ENCODE measurements around the gene SPTLC3.

DNA sequence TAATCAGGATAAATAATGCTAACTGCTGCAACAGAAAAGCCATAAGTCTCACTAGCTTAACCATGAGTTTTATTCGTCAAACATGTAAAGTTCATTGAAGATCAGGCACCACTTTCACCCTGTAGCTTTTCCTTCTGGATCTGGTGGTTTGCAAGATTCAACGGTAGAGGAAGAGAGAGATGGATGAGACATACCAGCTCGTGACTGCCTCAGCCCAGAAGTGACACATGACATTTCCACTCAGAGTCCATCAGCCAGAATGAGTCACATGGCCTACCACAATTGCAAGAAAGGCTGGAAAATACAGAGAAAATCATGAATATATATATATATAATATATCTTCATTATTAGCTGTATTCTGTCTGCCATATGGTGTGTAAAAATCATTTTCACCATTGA, 29.0 kb downstream of the SPTLC3 start:
- TF ChIP-seq, protein P1, sequence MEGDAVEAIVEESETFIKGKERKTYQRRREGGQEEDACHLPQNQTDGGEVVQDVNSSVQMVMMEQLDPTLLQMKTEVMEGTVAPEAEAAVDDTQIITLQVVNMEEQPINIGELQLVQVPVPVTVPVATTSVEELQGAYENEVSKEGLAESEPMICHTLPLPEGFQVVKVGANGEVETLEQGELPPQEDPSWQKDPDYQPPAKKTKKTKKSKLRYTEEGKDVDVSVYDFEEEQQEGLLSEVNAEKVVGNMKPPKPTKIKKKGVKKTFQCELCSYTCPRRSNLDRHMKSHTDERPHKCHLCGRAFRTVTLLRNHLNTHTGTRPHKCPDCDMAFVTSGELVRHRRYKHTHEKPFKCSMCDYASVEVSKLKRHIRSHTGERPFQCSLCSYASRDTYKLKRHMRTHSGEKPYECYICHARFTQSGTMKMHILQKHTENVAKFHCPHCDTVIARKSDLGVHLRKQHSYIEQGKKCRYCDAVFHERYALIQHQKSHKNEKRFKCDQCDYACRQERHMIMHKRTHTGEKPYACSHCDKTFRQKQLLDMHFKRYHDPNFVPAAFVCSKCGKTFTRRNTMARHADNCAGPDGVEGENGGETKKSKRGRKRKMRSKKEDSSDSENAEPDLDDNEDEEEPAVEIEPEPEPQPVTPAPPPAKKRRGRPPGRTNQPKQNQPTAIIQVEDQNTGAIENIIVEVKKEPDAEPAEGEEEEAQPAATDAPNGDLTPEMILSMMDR (IDR thresholded peaks at IDR 0.05; ENCODE audit: insufficient read depth, low read length), result no peak
- TF ChIP-seq, protein P2, sequence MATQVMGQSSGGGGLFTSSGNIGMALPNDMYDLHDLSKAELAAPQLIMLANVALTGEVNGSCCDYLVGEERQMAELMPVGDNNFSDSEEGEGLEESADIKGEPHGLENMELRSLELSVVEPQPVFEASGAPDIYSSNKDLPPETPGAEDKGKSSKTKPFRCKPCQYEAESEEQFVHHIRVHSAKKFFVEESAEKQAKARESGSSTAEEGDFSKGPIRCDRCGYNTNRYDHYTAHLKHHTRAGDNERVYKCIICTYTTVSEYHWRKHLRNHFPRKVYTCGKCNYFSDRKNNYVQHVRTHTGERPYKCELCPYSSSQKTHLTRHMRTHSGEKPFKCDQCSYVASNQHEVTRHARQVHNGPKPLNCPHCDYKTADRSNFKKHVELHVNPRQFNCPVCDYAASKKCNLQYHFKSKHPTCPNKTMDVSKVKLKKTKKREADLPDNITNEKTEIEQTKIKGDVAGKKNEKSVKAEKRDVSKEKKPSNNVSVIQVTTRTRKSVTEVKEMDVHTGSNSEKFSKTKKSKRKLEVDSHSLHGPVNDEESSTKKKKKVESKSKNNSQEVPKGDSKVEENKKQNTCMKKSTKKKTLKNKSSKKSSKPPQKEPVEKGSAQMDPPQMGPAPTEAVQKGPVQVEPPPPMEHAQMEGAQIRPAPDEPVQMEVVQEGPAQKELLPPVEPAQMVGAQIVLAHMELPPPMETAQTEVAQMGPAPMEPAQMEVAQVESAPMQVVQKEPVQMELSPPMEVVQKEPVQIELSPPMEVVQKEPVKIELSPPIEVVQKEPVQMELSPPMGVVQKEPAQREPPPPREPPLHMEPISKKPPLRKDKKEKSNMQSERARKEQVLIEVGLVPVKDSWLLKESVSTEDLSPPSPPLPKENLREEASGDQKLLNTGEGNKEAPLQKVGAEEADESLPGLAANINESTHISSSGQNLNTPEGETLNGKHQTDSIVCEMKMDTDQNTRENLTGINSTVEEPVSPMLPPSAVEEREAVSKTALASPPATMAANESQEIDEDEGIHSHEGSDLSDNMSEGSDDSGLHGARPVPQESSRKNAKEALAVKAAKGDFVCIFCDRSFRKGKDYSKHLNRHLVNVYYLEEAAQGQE (IDR thresholded peaks at IDR 0.05; ENCODE audit: insufficient replicate concordance, low read depth), result no peak
- TF ChIP-seq POLR2AphosphoS5 (IDR thresholded peaks at IDR 0.05; ENCODE audit: low read depth) (no peak), GABPA (IDR thresholded peaks at IDR 0.05; ENCODE audit: low read depth) (no peak), SPI1 (IDR thresholded peaks at IDR 0.05; ENCODE audit: borderline replicate concordance, low read depth) (no peak)

Data from HL-60 (cell line).